ENCODE data around the gene CACUL1. TPM values are rescaled to one million over a fixed set of nuclear protein-coding genes. Genes with fewer than 3 reads are reported as not detected.

The CACUL1 gene
- total RNA-seq, 4 donors from 2014 or later = 24.0 to 45.7 (median 26.4) TPM

DNA sequence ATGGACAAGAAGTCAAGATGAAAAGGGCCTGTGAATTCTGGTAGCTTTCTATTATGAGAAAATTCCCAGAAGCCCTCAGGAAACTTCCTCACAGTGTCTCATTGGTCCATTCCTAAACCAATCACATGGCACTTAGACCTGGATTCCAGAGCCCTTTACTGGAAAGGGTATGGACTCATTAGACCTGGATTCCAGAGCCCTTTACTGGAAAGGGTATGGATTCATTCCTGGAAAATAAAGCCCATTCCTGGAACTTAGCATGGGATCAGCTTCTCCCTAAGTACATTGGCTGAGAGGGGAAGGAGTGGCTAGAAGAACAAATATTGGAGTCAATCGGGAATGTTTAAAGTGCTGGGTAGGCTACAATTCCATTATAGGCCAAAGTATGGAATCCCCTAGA lies 3.7 kb upstream of the CACUL1 start:
- TF ChIP-seq POLR2A (IDR thresholded peaks at IDR 0.05) (no peak), EP300 (IDR thresholded peaks at IDR 0.05) (no peak)
- TF ChIP-seq, protein P1, sequence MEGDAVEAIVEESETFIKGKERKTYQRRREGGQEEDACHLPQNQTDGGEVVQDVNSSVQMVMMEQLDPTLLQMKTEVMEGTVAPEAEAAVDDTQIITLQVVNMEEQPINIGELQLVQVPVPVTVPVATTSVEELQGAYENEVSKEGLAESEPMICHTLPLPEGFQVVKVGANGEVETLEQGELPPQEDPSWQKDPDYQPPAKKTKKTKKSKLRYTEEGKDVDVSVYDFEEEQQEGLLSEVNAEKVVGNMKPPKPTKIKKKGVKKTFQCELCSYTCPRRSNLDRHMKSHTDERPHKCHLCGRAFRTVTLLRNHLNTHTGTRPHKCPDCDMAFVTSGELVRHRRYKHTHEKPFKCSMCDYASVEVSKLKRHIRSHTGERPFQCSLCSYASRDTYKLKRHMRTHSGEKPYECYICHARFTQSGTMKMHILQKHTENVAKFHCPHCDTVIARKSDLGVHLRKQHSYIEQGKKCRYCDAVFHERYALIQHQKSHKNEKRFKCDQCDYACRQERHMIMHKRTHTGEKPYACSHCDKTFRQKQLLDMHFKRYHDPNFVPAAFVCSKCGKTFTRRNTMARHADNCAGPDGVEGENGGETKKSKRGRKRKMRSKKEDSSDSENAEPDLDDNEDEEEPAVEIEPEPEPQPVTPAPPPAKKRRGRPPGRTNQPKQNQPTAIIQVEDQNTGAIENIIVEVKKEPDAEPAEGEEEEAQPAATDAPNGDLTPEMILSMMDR (IDR thresholded peaks at IDR 0.05) = no peak
- Histone ChIP-seq H3K27ac (no peak overlapping the region), H3K36me3 (no peaks in the 10 kb centered on the region), H3K4me1 (peaks cover 0 to 9% (median 4%) of the 10 kb centered on the region in 4 donors), H3K9me3 (no peaks in the 10 kb centered on the region), H3K27me3 (no peaks in the 10 kb centered on the region), H3K4me3 (no peak overlapping the region)
- no peak for DNase-seq (ENCODE audit: low spot score in 2 of 2)
- 70 to 77% methylated on average over 1 of the region's 1 CpG for whole genome bisulfite sequencing, 2 donors

DNA sequence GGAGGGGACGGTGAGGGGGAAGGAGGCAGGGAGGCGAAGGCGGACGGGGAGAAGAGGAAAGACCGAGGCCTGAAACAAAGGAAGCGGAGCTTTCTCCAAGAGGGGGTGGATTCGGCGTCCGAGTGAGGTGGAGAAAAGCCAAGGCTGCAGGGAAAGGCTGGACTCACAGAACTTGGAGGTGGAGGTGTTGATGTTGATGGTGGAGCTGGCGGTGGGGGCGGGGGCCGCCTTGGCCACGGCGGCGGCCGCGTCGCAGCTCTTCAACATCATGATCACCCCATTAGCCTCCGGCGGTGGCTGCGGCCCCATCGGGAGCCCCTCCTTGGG lies 578 bp downstream of the CACUL1 start:
- H3K36me3 ChIP-seq = no peaks in the 10 kb centered on the region
- H3K4me1 ChIP-seq = peaks cover 0 to 42% (median 11%) of the 10 kb centered on the region in 4 donors
- peak overlapping the region; percentile 88 to 99 (median 94) for H3K4me3 ChIP-seq
- TF ChIP-seq EP300 (IDR thresholded peaks at IDR 0.05) (no peak), POLR2A (IDR thresholded peaks at IDR 0.05) (no peak)
- TF ChIP-seq, protein P1 (IDR thresholded peaks at IDR 0.05) = no peak
- H3K27me3 ChIP-seq = no peaks in the 10 kb centered on the region
- no peaks in the 10 kb centered on the region for H3K9me3 ChIP-seq
- WGBS, 2 donors = 0 to 4% methylated on average over 17 to 22 of the region's 22 CpGs
- DNase-seq (ENCODE audit: low spot score in 2 of 2) = no peak
- H3K27ac ChIP-seq = peak overlapping the region; percentile 59 to 94 (median 90)

DNA sequence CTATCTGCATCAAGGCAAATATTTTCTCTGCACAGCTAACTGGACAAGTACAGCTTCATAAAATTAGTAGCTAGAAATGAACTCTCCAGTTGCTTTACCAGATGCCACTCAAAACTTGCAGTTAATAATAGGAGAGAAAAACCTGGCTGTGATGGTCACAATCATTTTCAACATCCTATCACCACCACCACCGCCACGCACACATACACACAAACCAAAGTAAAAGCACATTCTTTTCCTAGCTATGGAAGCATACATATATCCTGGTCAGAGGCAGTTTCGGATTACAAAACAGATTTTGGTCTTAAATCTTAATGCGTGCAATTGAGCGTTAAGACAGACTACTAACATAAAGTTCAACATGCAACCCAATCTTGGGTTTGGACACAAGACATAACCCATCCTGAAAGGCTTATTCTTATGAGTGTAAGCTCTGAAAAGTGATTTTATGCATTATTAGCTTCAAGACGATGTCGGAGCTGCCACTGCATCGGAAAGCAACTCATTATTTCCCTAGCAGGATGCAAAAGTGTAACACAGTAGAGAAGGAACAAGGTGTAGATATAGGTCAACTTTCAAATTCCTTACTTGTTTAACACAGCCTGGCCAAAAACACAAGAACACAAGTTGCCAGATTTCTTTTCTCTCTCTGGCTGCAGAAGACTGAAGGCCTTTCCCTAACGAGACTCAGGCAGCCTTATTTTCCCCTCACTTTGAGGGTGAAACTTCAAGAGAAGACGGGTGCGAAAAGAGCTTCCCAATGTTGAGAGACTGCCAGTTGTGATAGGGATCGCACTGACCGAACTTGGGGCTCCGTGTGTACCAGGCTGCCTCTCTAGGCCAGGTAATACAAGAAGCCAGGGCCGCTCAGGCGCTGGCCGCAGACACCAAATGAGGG lies 1.2 kb downstream of the CACUL1 start:
- Histone ChIP-seq H3K27ac (peak overlapping the region in 3 of 4 donors; percentile 88 to 94 (median 91)), H3K4me3 (peak overlapping the region; percentile 88 to 99 (median 94)), H3K4me1 (peaks cover 0 to 48% (median 11%) of the 10 kb centered on the region in 4 donors), H3K9me3 (no peaks in the 10 kb centered on the region), H3K36me3 (no peaks in the 10 kb centered on the region), H3K27me3 (no peaks in the 10 kb centered on the region)
- TF ChIP-seq, protein P1 (IDR thresholded peaks at IDR 0.05) = no peak
- TF ChIP-seq POLR2A (IDR thresholded peaks at IDR 0.05) (no peak), EP300 (IDR thresholded peaks at IDR 0.05) (no peak)
- 4 to 6% methylated on average over 17 of the region's 17 CpGs for WGBS, 2 donors
- no peak for DNase-seq (ENCODE audit: low spot score in 2 of 2)

DNA sequence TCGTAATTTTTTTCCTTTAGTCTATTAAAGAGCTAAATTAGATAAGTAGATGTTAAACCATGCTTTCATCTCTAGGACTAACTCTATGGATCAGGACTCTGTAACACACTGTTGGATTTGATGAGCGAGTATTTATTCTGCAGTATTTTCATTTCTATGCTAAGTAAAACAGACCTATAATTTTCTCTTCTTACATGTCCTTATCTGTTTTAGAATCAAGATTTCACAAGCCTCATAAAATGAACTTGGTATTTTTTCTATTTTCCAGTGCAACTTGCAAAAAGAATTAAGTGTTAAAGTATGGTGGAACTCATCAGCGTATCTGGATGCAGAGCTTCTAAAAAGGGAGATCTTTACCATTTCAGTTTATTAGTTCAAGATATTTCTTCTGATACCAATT lies 2.4 kb downstream of the CACUL1 start:
- no peak overlapping the region for H3K4me3 ChIP-seq
- no peaks in the 10 kb centered on the region for H3K27me3 ChIP-seq
- no peak overlapping the region for H3K27ac ChIP-seq
- H3K4me1 ChIP-seq = peaks cover 0 to 55% (median 11%) of the 10 kb centered on the region in 4 donors
- DNase-seq (ENCODE audit: low spot score in 2 of 2) = no peak
- no peaks in the 10 kb centered on the region for H3K9me3 ChIP-seq
- H3K36me3 ChIP-seq = no peaks in the 10 kb centered on the region
- WGBS, 2 donors = 80 to 91% methylated on average over 3 of the region's 3 CpGs
- no peak for TF ChIP-seq EP300 (IDR thresholded peaks at IDR 0.05)

DNA sequence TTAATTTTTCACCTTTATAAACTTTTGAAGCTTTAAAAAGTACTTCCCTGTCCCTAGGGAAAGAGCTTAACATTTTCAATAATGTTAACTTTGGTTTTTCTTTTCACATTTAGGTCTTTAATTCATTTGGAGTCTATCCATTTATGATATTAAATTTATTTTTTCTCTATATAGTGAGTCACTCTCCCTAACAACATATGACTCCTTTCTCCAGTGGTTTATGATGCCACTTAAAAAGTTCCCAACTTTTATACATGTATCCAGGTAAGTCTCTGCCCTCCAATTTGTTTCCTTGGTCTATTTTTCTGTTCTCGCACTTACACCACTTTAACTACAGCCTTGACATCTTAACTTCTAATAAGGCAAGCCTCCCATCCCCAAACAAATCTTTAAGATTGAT lies 3.5 kb downstream of the CACUL1 start:
- peaks cover 0 to 60% (median 11%) of the 10 kb centered on the region in 4 donors for H3K4me1 ChIP-seq
- H3K9me3 ChIP-seq = no peaks in the 10 kb centered on the region
- H3K36me3 ChIP-seq = no peaks in the 10 kb centered on the region
- 89 to 92% methylated on average over 1 of the region's 1 CpG for WGBS, 2 donors
- H3K27ac ChIP-seq = no peak overlapping the region
- H3K4me3 ChIP-seq = no peak overlapping the region
- TF ChIP-seq, protein P1 (IDR thresholded peaks at IDR 0.05) = no peak
- no peak for TF ChIP-seq EP300 (IDR thresholded peaks at IDR 0.05)
- TF ChIP-seq POLR2A (IDR thresholded peaks at IDR 0.05) = no peak
- H3K27me3 ChIP-seq = no peaks in the 10 kb centered on the region
- no peak for DNase-seq (ENCODE audit: low spot score in 2 of 2)
